Ascending aorta (tissue), 2 donors: ENCODE measurements around the gene GEMIN8. TPM values are rescaled to one million over a fixed set of nuclear protein-coding genes. Genes with fewer than 3 reads are reported as not detected.

Experiments used
- DNase-seq, 2 donors: peaks; one replicate each; pipeline ENCODE4 v3.0.0-alpha.2; 2019; ENCODE audit warnings: low spot score in 2 of 2
- H3K27ac ChIP-seq, 2 donors: fragments of 200-600 bp; sonication (generic); one replicate each; pipeline ENCODE4 v1.5.1; 2016 to 2017; ENCODE audit warnings: mild to moderate bottlenecking in 1 of 2
- H3K27me3 ChIP-seq: fragments of 200-600 bp; sonication (generic); one replicate; pipeline ENCODE4 v1.5.1; 2017
- H3K36me3 ChIP-seq, 2 donors: fragments of 200-600 bp; sonication (generic); one replicate each; pipeline ENCODE4 v1.5.1; 2016
- H3K4me1 ChIP-seq, 2 donors: fragments of 200-600 bp; sonication (generic); one replicate each; pipeline ENCODE4 v1.5.1; 2016 to 2017; ENCODE audit warnings: mild to moderate bottlenecking in 1 of 2
- H3K4me3 ChIP-seq, 2 donors: fragments of 200-600 bp; sonication (generic); one replicate each; pipeline ENCODE4 v1.5.1; 2016 to 2017; ENCODE audit warnings: mild to moderate bottlenecking in 1 of 2
- H3K9me3 ChIP-seq, 2 donors: fragments of 200-600 bp; sonication (generic); one replicate each; pipeline ENCODE4 v1.5.1; 2016
- intact Hi-C: fragments of 100-400 bp; cut with DNase I; formaldehyde crosslinking; loops from one replicate; pipeline ENCODE4 v1.15.1; 2023
- total RNA-seq: library from RNA; depleted of rRNA; stranded (reverse); fragments of >200 nt; gene quantifications from one replicate; pipeline ENCODE4 v1.1.0, GENCODE V29; 2016
- TF ChIP-seq, protein P1 (sequence below), 3 experiments: fragments of 200-600 bp in 2 of 3; fragments of 450-650 bp in 1 of 3; sonication (generic) in 2 of 3; IDR thresholded peaks; one replicate each; pipeline ENCODE4 v1.5.1; 2016 to 2019; ENCODE audit warnings: antibody characterized with exemption in 3 of 3, mild to moderate bottlenecking in 1 of 3, moderate library complexity in 1 of 3

GEMIN8 gene
- total RNA-seq, 1 donor from 2014 or later = 1.5 TPM

DNA sequence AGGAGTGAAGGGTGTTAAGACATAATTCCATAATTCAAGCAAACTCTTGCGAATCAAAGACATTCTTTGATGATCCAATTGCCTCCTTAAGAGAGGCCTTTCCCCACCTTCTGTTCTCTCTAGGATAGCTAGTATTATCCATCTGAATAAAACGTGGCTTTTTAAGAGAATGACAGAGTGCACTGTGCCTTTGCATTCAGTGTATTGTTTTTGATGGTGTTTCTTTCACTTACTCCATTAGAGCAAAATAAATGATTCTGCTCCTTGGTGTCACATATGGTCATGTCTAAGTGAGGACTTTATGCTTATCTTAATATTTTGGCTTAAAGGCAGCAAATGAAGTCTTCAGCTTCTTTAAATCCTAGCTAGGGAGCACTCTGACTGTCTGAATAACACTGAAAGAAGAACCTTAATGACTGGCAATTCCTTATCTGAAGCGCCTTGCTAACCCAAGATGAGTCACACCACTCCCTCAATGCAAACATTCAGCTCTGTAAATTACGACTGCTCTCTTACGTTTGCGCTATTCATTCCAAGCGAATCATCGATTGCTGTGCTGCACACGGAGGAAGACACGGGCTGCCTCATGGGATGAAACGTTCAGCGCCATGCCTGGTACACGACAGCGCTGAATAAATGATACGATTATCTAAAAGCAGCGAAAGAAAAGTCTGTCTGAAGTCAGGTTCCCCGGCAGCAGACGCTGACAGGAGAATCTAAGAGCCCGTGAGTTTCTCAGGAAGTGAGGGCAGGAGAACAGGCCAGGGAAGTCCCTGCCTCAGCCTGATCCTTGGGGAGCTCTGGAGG, 35.1 kb upstream of the GEMIN8 start:
- no peaks in the 10 kb centered on the region for H3K9me3 ChIP-seq
- no peak for DNase-seq
- intact Hi-C loops = no loop called here
- H3K36me3 ChIP-seq = no peaks in the 10 kb centered on the region
- H3K4me3 ChIP-seq = no peak overlapping the region
- H3K27ac ChIP-seq = no peak overlapping the region
- no peaks in the 10 kb centered on the region for H3K27me3 ChIP-seq
- TF ChIP-seq, protein P1, sequence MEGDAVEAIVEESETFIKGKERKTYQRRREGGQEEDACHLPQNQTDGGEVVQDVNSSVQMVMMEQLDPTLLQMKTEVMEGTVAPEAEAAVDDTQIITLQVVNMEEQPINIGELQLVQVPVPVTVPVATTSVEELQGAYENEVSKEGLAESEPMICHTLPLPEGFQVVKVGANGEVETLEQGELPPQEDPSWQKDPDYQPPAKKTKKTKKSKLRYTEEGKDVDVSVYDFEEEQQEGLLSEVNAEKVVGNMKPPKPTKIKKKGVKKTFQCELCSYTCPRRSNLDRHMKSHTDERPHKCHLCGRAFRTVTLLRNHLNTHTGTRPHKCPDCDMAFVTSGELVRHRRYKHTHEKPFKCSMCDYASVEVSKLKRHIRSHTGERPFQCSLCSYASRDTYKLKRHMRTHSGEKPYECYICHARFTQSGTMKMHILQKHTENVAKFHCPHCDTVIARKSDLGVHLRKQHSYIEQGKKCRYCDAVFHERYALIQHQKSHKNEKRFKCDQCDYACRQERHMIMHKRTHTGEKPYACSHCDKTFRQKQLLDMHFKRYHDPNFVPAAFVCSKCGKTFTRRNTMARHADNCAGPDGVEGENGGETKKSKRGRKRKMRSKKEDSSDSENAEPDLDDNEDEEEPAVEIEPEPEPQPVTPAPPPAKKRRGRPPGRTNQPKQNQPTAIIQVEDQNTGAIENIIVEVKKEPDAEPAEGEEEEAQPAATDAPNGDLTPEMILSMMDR (IDR thresholded peaks at IDR 0.05) = no peak
- H3K4me1 ChIP-seq = no peaks in the 10 kb centered on the region

DNA sequence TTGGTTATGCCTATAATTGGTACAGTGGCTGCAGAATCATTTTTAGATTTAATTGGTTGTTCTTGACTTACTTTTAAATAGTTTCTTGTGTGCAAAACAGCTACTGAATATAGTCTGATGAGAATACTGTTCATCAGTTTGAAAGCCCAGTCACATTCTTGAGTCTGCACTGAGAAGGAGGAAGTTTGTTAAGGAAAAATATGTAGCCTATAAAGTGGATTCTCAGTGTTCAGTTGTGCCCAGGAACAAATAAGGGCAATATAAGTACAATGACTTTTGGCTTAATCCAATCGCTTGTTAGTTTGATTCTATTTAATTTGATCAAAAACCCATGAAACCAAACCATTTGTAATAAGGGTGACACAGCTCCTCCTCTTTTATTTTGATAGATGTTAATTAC, 32.8 kb upstream of the GEMIN8 start:
- no peak for DNase-seq
- H3K9me3 ChIP-seq = no peaks in the 10 kb centered on the region
- no peaks in the 10 kb centered on the region for H3K27me3 ChIP-seq
- TF ChIP-seq, protein P1 (IDR thresholded peaks at IDR 0.05) = no peak
- no peak overlapping the region for H3K4me3 ChIP-seq
- no peaks in the 10 kb centered on the region for H3K36me3 ChIP-seq
- intact Hi-C loops = no loop called here
- H3K27ac ChIP-seq = no peak overlapping the region
- no peaks in the 10 kb centered on the region for H3K4me1 ChIP-seq

- no peak overlapping the region for H3K27ac ChIP-seq
- no peaks in the 10 kb centered on the region for H3K27me3 ChIP-seq
- H3K4me3 ChIP-seq = no peak overlapping the region
- DNase-seq = no peak
- intact Hi-C loops = no loop called here
- no peaks in the 10 kb centered on the region for H3K4me1 ChIP-seq
- TF ChIP-seq, protein P1 (IDR thresholded peaks at IDR 0.05) = no peak
- H3K36me3 ChIP-seq = no peaks in the 10 kb centered on the region
- H3K9me3 ChIP-seq = no peaks in the 10 kb centered on the region
Measured at GRCh38 chrX:14056206-14056605, 26.5 kb upstream of the GEMIN8 start.

DNA sequence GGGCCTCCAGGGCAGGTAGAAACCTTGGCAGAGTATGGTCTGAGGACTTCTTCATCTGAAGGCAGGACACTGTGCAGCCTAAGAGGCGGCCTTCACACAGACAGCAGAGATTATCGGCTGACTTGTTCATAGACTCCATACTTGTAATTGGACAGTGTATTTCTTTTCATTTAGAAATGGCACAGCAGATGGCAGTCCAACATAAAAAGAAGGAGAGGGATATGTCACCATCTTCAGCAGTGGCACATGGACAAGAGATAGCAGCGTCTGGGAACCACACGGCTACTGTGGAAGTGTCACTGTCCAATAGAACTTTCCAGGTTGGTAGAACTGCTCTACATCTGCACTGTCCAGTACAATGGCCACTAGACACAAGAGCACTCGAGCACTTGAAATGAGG, 21.7 kb upstream of the GEMIN8 start:
- no peak overlapping the region for H3K4me3 ChIP-seq
- H3K9me3 ChIP-seq = peaks cover 0 to 5% of the 10 kb centered on the region in 2 donors
- no peak overlapping the region for H3K27ac ChIP-seq
- intact Hi-C loops = no loop called here
- H3K36me3 ChIP-seq = no peaks in the 10 kb centered on the region
- no peaks in the 10 kb centered on the region for H3K4me1 ChIP-seq
- TF ChIP-seq, protein P1 (IDR thresholded peaks at IDR 0.05) = no peak
- no peaks in the 10 kb centered on the region for H3K27me3 ChIP-seq
- DNase-seq = no peak

- intact Hi-C loops = no loop called here
- no peaks in the 10 kb centered on the region for H3K27me3 ChIP-seq
- H3K27ac ChIP-seq = no peak overlapping the region
- no peaks in the 10 kb centered on the region for H3K4me1 ChIP-seq
- H3K36me3 ChIP-seq = no peaks in the 10 kb centered on the region
- peaks cover 0 to 5% of the 10 kb centered on the region in 2 donors for H3K9me3 ChIP-seq
- H3K4me3 ChIP-seq = no peak overlapping the region
- DNase-seq = no peak
- TF ChIP-seq, protein P1 (IDR thresholded peaks at IDR 0.05) = no peak
Measured at GRCh38 chrX:14050709-14051108, 21.0 kb upstream of the GEMIN8 start.
